Right lobe of liver (tissue), 4 donors: ENCODE data around the gene TSPAN8.

Source experiments
- CTCF ChIP-seq, 4 donors: fragments of 200-600 bp in 3 of 4; fragments of 450-650 bp in 1 of 4; IDR thresholded peaks; one replicate each; pipeline versions ENCODE4 v1.5.1 to v1.8.0; 2016 to 2022; ENCODE audit warnings: antibody characterized with exemption in 4 of 4, mild to moderate bottlenecking in 2 of 4
- POLR2A ChIP-seq: fragments of 450-650 bp; IDR thresholded peaks from one replicate; pipeline ENCODE4 v1.6.1; 2017; ENCODE audit warnings: antibody characterized with exemption, mild to moderate bottlenecking
- donor health status: DM: no; HTN: no; CAD: no.
- donor health status: DM: no; HTN: no; CAD: no.
- donor health status: DM: no; HTN: yes; CAD: no.

GRCh38 chr12:71187379-71187778, 29.6 kb upstream of the TSPAN8 start:
- TF ChIP-seq CTCF (IDR thresholded peaks at IDR 0.05) (no peak), POLR2A (no peak)
